HG03575 (cell line): Measurements from ENCODE around the gene SMIM12.

Experiments
- ATAC-seq: cut with Tn5 transposase; IDR thresholded peaks from one replicate; pipeline ENCODE4 v1.9.1; 2021; ENCODE audit not compliant: unreplicated experiment, insufficient number of reproducible peaks, low FRiP score; ENCODE audit errors: extremely low read depth

The SMIM12 gene

DNA sequence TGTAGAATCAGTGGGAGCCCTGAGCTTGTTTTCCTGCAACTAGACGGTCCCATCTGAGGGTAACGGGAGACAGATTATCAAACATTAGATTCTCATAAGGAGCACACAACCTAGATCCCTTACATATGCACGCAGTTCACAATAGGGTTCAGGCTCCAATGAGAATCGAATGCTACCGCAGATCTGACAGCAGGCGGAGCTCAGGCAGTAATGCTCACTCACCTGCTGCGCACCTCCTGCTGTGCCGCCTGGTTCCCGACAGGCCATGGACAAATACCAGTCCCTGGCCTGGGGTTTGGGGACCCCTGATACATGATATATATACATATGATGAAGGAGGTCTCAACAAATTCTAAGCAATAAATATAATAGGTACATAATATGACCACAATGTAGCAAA, 19.7 kb upstream of the SMIM12 start:
- no peak for ATAC-seq

DNA sequence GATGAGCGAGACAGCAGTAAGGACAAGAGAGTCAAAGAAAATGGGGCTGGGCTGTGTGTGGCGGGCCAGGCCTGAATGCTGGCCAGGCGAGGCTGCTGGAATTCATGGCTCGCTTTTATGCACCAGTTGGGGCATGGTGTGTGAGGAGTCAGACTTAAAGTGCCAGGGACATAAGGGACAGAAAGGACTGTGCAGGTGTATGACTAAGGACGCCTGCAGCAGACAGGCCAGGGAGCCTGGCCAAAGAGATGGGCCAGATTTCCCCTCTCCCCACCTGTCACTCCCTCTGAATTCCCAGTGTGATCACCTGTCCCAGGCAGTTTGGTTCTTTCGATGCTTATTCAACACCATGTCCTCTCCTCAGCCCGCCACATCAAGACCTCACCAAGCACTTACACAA, 16.9 kb upstream of the SMIM12 start:
- no peak for ATAC-seq

DNA sequence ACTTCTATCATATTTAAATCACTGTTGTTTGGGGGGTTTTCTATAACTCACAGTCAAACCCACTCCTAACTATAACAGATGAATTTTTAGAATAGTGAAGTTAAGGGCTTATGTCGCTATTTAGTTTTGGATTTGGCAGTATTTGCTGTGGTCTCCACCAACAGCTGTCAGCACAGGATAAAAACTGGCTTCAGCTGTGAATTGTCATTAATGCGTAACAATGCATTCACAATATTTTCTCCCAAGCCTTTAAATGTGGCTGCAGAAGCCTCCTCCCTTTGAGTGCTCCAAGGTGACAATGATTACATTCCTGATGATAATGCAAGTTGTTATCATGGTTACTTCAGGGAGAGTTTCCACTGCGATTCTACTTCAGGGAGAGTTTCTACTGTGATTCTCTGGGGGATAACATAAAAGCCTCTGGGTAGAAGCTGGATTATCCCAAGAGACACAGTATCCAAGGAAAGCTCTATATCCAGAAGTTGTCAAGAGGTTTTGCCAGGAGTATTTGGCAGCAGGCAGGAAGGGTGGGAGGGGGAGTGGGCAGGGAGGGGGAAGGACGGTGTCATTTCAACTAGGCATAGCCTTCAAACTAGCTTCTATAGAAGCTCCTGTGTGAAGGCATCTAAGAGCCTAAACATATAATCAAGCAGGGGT, 14.9 kb upstream of the SMIM12 start:
- ATAC-seq: no peak

DNA sequence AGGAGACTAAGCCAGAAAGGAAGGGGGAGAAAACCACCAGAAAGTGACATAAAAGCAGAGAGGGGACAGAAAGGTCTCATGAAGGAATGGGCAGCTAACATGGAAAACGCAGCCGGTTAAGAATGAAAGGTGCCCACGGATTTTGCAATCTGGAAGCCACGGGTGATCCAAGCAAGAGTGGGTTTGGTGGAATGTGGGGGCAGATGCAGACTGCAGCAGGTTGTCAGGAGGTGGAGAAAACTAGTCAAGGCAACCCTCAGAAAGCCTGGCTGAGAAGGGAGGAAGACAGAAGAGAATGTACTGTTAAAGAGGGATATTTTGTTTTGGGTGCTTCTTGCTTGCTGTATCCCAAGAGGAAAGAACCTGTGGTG, 12.6 kb upstream of the SMIM12 start:
- ATAC-seq: no peak

DNA sequence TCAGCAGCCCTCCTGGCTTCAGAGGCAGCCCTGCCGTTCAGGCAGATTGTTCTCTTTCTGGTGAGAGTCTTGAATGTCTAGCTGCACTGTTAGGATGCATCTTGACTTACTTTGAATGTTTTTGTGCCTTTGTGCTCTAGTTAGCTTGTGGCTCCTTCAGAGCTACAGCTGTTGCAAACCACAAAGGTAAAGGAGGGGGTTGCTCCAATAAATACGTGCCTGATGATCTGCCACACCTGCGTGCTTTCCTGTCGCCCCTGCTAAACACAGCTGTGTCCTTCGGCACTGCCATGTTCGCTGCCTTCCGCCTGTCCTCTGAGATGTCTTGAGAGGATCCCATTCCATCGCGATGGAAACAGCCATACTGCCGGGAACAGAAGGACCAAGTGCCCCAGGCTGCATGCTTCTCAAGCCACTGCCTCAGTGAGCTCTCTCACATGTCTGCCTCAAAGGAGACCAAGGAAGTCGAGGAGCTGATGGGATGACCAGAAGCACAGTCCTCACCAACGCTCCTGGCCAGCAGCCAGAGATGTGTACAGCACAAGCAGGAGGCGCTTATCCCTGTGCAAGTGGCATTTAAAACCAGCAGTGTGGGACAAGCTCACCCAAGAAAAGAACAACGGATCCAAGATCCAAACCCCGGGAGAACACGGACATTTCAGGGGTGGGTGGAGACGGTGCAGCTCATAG, 12.0 kb upstream of the SMIM12 start:
- ATAC-seq: no peak

DNA sequence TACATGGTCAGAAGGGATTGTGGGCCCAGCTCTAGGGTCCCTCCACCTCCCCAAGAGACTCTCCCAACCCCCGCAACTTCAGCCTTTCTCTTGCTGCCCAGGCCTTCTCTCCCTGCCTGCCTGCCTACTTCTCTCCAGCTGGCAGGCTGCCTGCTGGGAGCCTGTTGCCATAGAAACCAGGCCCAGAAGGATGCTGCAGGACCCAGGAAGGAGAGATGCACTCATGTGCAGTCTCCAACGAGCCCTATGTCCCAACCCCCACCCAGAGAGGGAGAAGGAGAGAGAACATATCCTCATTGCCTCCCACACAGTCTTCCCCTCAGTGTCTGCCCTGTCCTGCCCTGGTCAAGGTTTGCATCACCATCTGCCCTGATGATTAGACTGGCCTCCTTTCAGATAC, 10.8 kb upstream of the SMIM12 start:
- no peak for ATAC-seq

DNA sequence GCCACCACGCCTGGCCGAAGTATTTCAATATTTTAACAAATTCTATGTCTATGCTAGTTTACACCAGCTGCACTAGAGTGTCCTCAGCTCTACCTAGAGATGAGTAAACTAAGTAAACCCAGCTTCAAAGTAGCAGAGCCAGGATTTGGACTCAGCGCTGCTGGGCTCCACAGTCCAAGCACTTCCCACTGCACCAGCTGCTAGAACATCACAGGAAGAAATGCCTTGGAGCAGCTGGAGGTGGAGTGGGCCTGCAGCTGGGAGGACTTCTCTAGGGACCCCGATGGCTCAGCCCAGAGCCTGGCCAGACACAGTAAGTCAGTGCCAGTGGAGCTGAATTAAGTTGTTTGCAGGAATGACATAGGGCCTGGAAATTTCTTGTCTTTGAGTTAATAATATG, 10.2 kb upstream of the SMIM12 start:
- no peak for ATAC-seq

DNA sequence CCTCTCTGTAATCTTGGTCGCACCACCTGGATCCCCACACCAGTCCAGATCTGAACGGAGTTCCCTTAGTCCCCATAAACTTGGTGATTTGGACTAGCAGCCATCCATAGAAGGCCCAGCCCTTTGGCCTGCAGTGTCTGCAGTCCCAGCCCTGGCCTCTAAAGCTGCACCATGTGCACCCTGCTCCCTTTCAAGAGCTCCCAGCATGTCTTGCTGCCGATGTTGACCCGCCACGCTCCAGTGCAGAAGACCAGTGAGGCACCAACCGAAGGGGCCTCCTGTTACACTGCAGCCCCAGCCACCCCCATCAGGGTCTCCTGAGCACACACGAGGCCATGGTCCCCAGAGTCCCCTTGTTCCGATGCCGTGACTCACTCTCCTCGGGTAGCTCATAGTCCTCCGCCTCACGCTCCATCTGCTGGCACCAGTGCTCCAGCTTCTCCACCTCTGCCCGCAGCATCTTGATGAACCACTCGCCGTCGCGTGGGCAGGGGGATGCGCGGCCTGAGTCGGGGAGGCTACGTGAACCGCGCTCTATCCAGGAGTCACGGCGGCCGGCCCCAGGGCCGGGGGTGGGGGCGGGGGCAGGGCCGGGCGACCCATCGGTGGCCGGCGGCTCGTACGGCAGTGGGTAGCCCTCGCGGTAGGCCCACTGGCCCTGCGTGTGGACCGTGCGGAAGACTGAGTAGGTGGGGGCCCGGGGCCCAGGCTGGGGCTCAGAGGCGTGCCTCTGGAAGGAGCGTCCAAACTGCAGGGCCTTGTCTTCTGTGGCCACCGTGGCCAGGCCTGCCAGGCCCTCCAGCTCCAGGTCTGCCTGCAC, 8.9 kb upstream of the SMIM12 start:
- no peak for ATAC-seq

DNA sequence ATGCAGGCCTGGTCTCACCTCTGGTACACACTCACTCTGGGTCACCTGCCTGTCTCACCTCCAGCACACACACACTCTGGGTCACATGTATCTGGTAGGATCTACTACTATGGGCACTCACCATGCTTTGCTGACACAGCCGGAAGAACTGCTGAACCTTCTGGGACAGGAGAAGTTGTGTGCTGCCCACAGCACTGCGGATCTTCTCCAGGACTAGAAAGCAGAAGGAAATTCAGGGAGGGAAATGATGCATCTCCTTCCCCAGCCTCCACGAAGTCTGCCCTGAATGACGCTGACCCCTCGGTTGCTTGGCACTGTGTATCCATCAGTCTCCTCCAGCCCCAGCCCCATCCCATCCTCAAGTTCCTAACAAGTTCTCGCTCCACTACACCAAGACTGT, 7.9 kb upstream of the SMIM12 start:
- ATAC-seq: no peak

DNA sequence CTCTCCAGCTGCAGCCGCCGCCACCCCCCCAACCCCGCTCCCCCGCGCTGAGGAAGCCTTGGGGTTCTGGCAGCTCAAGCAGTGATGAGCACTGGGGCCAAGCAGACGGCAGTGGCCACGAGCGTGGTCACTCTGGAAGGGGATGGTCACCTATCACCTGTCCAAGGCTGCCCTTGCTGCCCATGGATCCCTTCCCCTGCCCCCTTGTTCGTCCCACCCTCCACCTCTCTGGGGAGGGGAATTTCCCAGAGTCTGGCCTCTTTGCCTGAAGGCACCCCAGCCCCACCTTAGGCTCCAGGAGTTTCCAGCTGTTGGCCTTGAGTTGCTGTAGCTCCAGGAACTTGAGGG, 7.2 kb upstream of the SMIM12 start:
- ATAC-seq: no peak

DNA sequence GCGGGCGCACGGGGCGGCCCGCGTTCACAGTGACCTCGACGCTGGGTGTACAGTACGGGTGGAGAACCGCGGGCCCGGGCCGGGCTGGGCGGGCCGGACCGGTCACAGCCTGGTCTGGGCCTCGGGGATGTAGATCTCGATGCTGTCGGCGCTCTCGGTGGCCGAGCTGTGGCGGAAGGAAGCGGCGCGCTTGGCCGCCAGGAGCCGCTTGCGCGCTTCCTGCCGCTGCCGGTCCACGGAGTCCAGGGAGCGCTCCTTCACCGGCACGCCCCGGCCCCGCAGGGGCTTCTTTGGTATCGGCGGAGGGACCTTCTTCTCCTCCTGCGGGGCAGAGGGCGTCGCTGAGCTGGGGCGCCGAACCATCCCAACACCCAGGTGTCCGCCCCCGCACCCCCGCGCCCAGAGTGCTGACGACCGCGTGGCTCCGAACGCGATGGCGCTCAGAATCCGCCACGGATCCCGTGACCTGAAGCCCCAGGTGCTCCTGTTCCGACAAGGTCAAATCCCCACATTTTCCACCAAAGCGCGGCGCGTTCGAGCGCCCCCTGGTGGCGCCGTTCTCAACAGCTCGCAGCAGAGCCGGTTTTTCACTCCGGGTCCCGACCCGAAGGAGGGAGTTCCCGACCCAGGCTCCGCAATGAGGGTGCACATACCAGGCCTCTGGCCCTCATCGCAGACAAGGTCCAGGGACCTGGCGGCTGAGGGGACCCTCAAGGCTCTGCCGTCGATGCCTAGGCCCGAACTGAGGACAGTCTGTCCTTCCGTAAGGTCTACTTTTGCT, 6.6 kb upstream of the SMIM12 start:
- ATAC-seq: no peak

DNA sequence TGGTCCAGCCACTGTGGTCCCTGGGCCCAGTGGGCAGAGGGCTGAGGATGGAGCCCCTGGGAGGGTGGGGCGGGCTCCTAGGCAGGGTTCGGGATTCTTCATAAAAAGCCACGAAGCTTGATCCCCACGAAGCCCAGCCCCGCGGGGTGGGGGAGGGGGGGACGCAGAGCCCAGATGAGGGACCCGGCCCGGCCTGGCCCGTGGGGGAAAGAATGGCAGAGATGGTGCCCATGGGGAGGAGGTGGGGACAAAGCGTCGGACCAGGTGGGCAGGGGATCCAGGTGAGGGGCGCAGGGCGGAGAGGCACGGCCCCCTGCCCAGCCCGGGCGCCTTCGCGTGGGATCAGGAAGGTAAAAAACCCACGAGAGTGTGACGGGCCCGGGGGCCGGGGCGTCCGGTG, 6.0 kb upstream of the SMIM12 start:
- no peak for ATAC-seq

DNA sequence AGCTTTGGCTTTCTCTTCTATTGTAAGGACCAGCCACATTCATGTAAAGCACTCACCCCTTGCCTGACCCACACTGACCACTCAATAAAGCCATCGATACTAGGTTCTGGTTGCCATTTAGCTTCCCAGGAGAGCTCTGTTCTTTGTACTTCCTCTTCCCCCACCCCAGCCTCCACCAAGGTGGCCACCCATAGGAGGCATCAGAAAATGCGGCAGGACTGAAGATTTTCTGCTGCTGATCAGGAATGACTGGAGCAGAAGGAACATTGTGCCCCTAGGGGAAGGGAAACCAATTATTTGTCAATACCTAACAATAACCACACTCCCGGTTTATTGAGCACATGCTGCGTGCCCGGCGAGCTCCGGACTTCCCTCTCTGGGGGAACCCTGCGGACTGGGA, 5.2 kb upstream of the SMIM12 start:
- ATAC-seq: no peak

DNA sequence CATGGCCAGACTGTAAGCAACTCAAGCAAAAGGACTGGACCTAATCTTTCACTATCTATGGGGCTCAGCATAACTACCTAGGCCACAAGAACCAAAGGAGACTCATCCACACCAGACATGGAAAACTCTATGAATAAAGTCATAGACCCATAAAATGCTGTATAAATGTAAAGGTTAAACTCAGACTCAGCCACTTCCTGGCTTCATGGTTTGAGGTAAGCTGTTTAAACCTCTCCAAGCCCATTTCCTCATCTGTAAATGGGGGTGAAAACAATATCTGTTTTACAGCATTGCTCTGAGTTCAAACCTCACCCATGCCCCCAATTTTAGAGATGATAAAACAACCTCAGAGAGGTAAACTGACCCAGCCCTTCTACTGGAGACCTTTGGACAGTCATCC, 4.0 kb upstream of the SMIM12 start:
- no peak for ATAC-seq

DNA sequence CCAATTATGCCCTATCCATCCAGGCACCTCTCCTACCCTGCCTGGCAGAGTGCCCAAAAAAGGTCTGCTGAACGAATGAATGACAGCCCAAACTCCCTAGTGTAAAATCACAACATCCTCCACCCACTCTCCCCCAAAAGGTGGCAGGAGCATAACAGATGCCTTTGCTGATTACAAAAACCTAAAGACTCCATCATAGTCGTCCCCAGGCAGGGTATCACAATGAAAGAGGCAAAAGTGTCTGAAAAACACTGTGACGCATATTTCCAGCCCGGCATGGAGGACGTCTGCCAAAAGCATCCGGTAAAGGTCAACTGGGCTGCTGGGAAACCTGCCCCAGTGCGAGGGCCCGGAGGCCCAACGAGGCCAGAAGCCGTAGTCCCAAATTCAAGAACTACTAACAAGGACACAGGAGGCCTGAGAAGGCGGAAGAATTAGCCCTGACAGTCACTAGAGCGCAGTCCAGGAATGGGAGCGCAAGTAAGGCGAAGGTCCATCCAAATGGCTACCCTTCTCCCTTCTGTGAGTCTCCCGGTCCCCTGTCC, 576 bp downstream of the SMIM12 start:
- ATAC-seq: no peak

DNA sequence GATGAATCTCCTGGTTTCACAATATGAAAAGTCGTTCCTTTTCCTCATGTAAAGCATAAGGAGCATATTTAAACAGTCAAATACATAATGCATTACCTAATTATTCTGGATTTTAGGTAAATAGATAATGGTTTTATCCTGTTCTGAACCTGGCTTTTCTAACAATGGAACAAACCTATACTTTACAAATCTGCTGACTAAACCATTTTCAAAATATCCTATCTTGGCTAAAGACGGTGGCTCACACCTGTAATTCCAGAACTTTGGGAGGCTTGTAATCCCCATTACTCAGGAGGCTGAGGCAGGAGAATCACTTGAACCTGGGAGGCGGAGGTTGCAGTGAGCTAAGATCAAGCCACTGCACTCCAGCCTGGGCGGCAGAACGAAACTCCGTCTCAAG, 2.9 kb downstream of the SMIM12 start:
- ATAC-seq: no peak

DNA sequence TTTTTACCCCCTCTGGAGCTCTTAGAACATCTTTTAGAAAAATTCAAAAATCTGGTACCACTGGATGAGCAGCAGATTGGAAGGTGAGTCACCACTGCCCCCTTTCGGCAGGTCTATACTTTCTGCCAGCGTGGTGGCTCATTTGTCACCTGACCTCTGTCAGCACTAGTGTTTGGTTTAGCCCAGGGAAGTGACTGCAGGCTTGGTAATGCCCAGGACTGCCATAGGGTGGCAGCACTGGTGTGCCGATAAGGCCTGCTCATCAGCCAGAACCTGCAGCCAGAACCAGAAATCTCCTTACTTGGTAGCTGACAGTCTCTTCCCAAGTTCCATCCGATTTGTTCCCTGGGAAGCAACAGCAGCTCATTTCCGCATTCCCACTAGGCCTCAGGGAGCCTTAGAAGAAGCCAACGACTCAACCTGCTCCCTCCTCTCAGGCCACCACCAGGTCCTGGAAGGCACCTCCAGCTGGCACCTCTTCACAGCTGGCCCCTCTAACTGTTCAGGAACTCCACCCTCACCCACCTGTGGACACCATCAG, 6.8 kb downstream of the SMIM12 start:
- ATAC-seq: peak; percentile 86

DNA sequence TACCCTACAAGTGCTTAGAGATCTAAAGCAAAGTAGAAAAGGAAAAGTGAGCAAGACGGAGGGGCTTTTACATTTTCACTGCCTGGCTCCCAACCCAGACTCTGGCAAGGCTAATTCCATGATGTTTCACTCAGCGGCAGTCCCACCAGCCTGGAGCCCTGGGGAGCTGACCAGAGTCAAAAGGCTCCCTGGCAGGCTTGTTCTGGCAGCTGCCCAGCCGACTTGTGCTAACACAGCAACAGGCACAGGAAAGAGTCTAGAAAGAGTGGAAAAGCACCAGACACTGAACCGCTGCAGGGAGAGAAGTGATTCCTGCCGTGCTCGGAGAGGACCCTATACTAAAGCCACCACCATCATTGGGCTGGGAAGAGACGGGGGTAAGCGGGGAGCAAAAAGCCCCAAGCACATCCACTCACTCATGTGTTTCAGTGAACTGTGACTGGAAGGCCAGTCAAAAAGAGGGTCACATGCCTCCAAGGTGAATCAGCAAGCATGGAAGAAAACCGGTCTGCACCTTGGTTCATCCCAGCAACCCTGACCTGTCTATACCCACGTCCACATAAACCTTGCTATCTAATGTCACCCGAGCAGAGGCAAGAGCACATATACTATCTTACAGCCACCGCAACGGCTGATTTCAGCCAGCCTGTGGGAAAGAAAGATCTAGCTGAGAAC, 8.0 kb downstream of the SMIM12 start:
- ATAC-seq: no peak

DNA sequence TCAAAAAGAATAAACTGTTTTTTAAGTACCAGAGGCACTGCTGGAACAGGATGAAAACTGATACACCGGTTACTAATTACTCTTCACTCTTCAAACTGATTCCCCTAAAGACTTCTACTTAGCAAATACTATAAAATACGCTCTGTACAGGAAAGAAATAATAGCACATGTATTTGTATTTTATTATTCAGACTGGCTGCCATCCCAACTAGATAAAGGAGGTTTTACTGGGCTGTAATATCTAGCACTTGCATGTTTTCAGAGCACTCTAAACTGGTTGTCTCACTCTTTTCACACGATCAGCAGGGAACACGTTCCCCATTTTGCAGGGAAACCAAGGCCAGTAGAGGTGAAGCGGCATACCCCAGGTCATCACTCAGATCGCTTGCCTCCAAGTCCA, 9.2 kb downstream of the SMIM12 start:
- ATAC-seq: no peak
